WTC11 (cell line): ENCODE data around the gene POU3F1.

Experiments
- ATF3 ChIP-seq: sonication (generic); formaldehyde crosslinking; conservative IDR thresholded peaks from 2 replicates; pipeline ENCODE4 v1.8.1; 2022; ENCODE audit warnings: mild to moderate bottlenecking, missing genetic modification reagents
- CREB1 ChIP-seq: sonication (generic); formaldehyde crosslinking; IDR thresholded peaks from 2 replicates; pipeline ENCODE4 v1.8.0; 2023; ENCODE audit warnings: mild to moderate bottlenecking, missing genetic modification reagents
- CTCF ChIP-seq: fragments of 200-600 bp; IDR thresholded peaks from 2 replicates; pipeline ENCODE4 v1.8.0; 2022; ENCODE audit warnings: antibody characterized with exemption
- NFE2L1 ChIP-seq: sonication (generic); formaldehyde crosslinking; IDR thresholded peaks from 2 replicates; pipeline ENCODE4 v1.8.1; 2023; ENCODE audit warnings: missing genetic modification reagents
- NR3C1 ChIP-seq: sonication (generic); formaldehyde crosslinking; conservative IDR thresholded peaks from 2 replicates; pipeline ENCODE4 v1.8.1; 2023; ENCODE audit warnings: low read depth, mild to moderate bottlenecking, missing genetic modification reagents
- ZNF263 ChIP-seq: sonication (generic); formaldehyde crosslinking; IDR thresholded peaks from 2 replicates; pipeline ENCODE4 v1.8.1; 2022; ENCODE audit warnings: low read depth, mild to moderate bottlenecking, moderate library complexity, missing genetic modification reagents
- ZNF423 ChIP-seq: fragments of 250-450 bp; sonication (Bioruptor Pico); IDR thresholded peaks from 2 replicates; pipeline ENCODE4 v2.1.2; 2022; ENCODE audit warnings: mild to moderate bottlenecking, moderate library complexity
- TF ChIP-seq, protein P1 (sequence below): sonication (generic); formaldehyde crosslinking; IDR thresholded peaks from 2 replicates; pipeline ENCODE4 v1.8.1; 2023; ENCODE audit warnings: mild to moderate bottlenecking, missing genetic modification reagents
- TF ChIP-seq, protein P2 (sequence below): sonication (generic); formaldehyde crosslinking; IDR thresholded peaks from 2 replicates; pipeline ENCODE4 v1.8.0; 2022; ENCODE audit warnings: mild to moderate bottlenecking, missing genetic modification reagents
- TF ChIP-seq, protein P3 (sequence below): sonication (generic); formaldehyde crosslinking; IDR thresholded peaks from 2 replicates; pipeline ENCODE4 v1.8.0; 2022; ENCODE audit warnings: missing genetic modification reagents

- TF ChIP-seq ZNF423 (no peak), CREB1 (no peak), CTCF (no peak), NR3C1 (CRISPR knock-in tag) (no peak), NFE2L1 (CRISPR knock-in tag) (no peak), ATF3 (no peak), ZNF263 (CRISPR knock-in tag) (no peak)
- TF ChIP-seq, protein P1, sequence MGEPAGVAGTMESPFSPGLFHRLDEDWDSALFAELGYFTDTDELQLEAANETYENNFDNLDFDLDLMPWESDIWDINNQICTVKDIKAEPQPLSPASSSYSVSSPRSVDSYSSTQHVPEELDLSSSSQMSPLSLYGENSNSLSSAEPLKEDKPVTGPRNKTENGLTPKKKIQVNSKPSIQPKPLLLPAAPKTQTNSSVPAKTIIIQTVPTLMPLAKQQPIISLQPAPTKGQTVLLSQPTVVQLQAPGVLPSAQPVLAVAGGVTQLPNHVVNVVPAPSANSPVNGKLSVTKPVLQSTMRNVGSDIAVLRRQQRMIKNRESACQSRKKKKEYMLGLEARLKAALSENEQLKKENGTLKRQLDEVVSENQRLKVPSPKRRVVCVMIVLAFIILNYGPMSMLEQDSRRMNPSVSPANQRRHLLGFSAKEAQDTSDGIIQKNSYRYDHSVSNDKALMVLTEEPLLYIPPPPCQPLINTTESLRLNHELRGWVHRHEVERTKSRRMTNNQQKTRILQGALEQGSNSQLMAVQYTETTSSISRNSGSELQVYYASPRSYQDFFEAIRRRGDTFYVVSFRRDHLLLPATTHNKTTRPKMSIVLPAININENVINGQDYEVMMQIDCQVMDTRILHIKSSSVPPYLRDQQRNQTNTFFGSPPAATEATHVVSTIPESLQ: no peak
- TF ChIP-seq, protein P2, sequence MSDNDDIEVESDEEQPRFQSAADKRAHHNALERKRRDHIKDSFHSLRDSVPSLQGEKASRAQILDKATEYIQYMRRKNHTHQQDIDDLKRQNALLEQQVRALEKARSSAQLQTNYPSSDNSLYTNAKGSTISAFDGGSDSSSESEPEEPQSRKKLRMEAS: no peak
- TF ChIP-seq, protein P3, sequence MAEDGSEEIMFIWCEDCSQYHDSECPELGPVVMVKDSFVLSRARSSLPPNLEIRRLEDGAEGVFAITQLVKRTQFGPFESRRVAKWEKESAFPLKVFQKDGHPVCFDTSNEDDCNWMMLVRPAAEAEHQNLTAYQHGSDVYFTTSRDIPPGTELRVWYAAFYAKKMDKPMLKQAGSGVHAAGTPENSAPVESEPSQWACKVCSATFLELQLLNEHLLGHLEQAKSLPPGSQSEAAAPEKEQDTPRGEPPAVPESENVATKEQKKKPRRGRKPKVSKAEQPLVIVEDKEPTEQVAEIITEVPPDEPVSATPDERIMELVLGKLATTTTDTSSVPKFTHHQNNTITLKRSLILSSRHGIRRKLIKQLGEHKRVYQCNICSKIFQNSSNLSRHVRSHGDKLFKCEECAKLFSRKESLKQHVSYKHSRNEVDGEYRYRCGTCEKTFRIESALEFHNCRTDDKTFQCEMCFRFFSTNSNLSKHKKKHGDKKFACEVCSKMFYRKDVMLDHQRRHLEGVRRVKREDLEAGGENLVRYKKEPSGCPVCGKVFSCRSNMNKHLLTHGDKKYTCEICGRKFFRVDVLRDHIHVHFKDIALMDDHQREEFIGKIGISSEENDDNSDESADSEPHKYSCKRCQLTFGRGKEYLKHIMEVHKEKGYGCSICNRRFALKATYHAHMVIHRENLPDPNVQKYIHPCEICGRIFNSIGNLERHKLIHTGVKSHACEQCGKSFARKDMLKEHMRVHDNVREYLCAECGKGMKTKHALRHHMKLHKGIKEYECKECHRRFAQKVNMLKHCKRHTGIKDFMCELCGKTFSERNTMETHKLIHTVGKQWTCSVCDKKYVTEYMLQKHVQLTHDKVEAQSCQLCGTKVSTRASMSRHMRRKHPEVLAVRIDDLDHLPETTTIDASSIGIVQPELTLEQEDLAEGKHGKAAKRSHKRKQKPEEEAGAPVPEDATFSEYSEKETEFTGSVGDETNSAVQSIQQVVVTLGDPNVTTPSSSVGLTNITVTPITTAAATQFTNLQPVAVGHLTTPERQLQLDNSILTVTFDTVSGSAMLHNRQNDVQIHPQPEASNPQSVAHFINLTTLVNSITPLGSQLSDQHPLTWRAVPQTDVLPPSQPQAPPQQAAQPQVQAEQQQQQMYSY: no peak
These were observed 30.4 kb downstream of the POU3F1 start for GRCh38 chr1:38015978-38016725.
